A549 treated with AZD2906 at 1 μM for 4 hours (cell line): Measurements from ENCODE around the gene ZNF627. TPM values are rescaled to one million over a fixed set of nuclear protein-coding genes. Genes with fewer than 3 reads are reported as not detected.

ENCODE experiments used
- total RNA-seq: library from RNA; stranded (reverse); fragments of 200-300 nt; extraction: Qiagen RNA extraction; gene quantifications from 5 replicates; pipeline ENCODE4 v1.2.3, GENCODE V29; 2022

Gene ZNF627
- total RNA-seq, result 2.7 to 5.8 TPM (median 3.6 TPM) in 5 replicates

DNA sequence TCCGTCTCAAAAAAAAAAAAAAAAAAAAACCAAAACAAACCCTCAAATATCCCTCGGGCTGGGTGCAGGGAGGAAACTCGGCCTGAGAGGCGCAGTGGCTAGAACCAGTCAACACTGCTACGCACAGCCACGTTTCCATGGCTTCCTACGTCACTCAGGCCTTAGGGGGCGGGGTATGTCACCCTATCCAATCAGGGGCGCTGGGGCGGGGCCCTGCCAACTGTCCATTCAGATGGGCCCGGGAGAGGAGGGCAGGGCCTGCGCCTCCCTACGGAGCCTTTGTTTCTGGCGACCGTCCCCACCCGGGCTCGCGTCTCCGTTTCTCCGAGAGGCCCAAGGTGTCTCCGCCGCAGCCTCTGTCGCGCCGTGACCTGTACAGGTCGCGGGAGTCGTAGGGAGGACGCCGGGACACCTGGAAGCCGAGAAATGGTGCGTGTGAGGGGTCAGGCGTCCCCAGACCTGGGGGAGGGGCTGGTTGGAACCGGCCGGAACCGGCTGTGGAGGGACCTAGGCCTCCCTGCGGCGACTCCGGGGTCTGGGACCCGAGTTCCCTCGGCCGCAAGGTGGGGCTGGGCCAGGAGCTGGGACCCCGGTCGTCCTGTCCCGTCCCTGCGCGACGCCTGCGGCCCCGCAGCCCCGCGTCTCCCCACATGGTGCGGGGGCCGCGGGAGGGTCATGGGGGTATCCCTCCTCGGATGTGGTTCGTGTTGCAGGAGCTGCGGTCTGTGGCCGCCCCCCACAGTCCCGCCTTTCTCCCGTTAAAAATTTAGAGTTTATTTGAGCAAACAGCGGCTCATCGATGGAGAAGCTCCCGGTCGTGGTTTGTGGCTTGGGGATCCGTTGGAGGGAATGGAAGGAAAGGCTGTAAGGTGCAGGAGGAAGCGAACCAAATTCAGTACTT lies at the start of gene ZNF627:
Gene ZNF627 (plus strand): TSS at position 282 of the 901 bp plus-strand sequence. CDS start 145 bp downstream, at position 427.

DNA sequence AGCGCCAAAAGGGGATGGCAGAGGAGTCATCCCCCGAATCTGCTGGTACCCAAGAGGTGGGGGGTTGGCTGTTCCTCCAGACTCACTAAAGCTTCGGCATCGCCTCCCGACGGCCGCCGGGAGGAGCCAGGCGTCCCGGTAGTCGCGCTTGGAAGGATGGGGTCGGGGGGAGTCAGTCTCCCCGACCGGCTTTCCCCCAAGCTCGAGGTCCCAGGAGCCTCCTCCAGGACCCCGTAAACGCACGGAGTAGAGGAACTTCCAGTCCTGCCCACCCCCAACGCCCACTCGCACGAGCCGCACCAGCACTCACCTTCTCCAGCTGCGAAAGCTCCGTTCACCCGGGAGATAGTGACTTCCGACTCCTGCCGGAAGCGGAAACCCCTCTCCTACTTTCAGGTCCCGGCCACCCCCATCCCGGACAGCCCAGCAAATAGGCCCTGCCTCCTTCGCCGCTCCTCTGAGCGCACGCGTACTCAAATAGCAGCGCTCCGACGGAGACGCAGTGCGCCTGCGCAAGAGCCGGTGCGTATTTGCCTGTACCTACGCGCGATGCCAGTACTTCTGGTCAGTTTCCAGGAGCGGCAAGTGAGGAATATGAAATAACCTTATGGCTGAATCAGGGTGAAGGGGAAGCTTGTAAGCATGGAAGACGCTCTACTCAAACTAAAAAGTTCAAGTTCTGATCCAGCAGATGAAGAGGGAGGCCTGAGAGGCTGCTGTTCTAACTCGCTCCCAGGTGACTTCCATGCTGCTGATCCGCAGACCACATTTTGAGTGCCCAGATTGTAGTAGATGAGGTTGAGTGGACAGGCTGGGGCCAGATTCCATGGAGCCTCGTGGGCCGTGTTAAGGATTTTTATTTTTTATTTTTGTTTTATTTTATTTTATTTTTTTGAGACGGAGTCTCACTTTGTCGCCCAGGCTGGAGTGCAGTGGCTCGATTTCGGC lies 38.1 kb upstream of the ZNF627 start, which contains the start of gene ELOF1:
Gene ELOF1 (minus strand): TSS at position 350 of the 948 bp plus-strand sequence. CDS start 4,883 bp downstream, outside the sequence.

GRCh38 chr19:11577451-11578257 lies 19.6 kb upstream of the ZNF627 start, which contains the start of gene ACP5:
Gene ACP5 (minus strand): TSS chr19:11577645. CDS start chr19:11577317, 328 bp downstream.

Other genes with a start within 250 kb of the ZNF627 start
- 8.3 to 9.7 TPM (median 9.3 TPM) in 5 replicates for gene PLPPR2, start 242.1 kb upstream of the ZNF627 start, total RNA-seq
- 1.3 to 2.1 TPM (median 1.8 TPM) in 5 replicates for gene SWSAP1, start 222.8 kb upstream of the ZNF627 start, total RNA-seq
- gene EPOR, start 213.2 kb upstream of the ZNF627 start, total RNA-seq, result 3.5 to 5.1 TPM (median 4.3 TPM) in 5 replicates
- 1.1 to 2.1 TPM (median 1.4 TPM) in 5 replicates for gene RGL3, start 178.2 kb upstream of the ZNF627 start, total RNA-seq
- gene ODAD3, start 162.4 kb upstream of the ZNF627 start, total RNA-seq, result 0.92 to 1.4 TPM (median 1.3 TPM) in 5 replicates
- gene PRKCSH, start 161.8 kb upstream of the ZNF627 start, total RNA-seq, result 252 to 265 TPM (median 258 TPM) in 5 replicates
- gene ELAVL3, start 116.4 kb upstream of the ZNF627 start, total RNA-seq, result 0.07 to 0.24 TPM (median 0.15 TPM) in 5 replicates
- gene ZNF653, start 91.6 kb upstream of the ZNF627 start, total RNA-seq, result 3.7 to 4.8 TPM (median 4.5 TPM) in 5 replicates
- gene ECSIT, start 68.3 kb upstream of the ZNF627 start, total RNA-seq, result 26.1 to 33.0 TPM (median 29.6 TPM) in 5 replicates
- 0.24 to 0.44 TPM (median 0.37 TPM) in 5 replicates for gene CNN1, start 58.6 kb upstream of the ZNF627 start, total RNA-seq
- gene ELOF1, start 38.3 kb upstream of the ZNF627 start, total RNA-seq, result 84.8 to 114 TPM (median 99.8 TPM) in 5 replicates
- gene ACP5, start 19.8 kb upstream of the ZNF627 start, total RNA-seq, result 0.14 to 0.39 TPM (median 0.22 TPM) in 5 replicates
- gene ZNF823, start 141.5 kb downstream of the ZNF627 start, total RNA-seq, result 1.7 to 3.5 TPM (median 2.4 TPM) in 5 replicates
- not detected in 5 replicates for gene ZNF441, start 169.5 kb downstream of the ZNF627 start, total RNA-seq
- not detected in 5 replicates for gene ZNF491, start 201.0 kb downstream of the ZNF627 start, total RNA-seq
- 0.05 to 0.09 TPM (median 0.07 TPM) in 5 replicates for gene ZNF440, start 216.8 kb downstream of the ZNF627 start, total RNA-seq